ENCODE data around the gene SH3BP5L.

- no peak for TF ChIP-seq POLR2AphosphoS5 (IDR thresholded peaks at IDR 0.05)
- no peak for TF ChIP-seq CTCF (IDR thresholded peaks at IDR 0.05)
- TF ChIP-seq POLR2A (IDR thresholded peaks at IDR 0.05): no peak
These were observed 6.1 kb upstream of the SH3BP5L start for GRCh38 chr1:248831842-248832241.

Measured in breast epithelium (tissue), 3 donors.